Keratinocyte (primary cell): ENCODE results near the gene NDRG4.

Source experiments
- EZH2 ChIP-seq: IDR thresholded peaks from one replicate; pipeline ENCODE4 v1.6.1; 2012; ENCODE audit warnings: inconsistent platforms, mild to moderate bottlenecking, low read length, moderate library complexity
- TF ChIP-seq, protein P1 (sequence below), 3 experiments: IDR thresholded peaks in 1 of 3; conservative IDR thresholded peaks in 1 of 3; optimal IDR thresholded peaks in 1 of 3; 2 replicates in 2 of 3; 3 replicates in 1 of 3; pipeline versions ENCODE3 to v1.5.1; 2011; ENCODE audit warnings: low read length in 3 of 3, mild to moderate bottlenecking in 3 of 3, moderate library complexity in 2 of 3, control low read depth in 1 of 3, inconsistent platforms in 1 of 3; ENCODE audit not compliant: insufficient read depth in 2 of 3; ENCODE audit errors: extremely low read depth in 1 of 3

DNA sequence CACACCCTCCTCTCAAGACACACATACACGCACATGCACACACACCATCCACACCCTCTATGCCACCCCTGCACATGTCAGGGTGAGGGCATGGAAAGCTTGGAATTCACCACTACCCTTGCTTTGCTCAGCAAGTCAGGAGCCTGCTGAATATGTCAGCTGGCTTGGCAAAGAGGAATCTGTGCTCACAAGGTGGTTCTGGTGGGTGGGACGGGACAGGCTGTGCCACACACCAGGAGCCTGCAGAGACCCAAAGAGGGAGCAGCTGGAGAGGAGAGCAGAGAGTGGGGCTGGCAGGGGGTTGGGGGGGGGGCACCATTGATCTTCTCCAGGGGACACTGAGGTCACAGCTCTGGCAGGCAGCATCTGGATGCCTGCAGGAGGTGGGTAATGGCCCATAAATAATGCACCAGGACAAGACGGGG, 48.7 kb upstream of the NDRG4 start:
- TF ChIP-seq, protein P1, sequence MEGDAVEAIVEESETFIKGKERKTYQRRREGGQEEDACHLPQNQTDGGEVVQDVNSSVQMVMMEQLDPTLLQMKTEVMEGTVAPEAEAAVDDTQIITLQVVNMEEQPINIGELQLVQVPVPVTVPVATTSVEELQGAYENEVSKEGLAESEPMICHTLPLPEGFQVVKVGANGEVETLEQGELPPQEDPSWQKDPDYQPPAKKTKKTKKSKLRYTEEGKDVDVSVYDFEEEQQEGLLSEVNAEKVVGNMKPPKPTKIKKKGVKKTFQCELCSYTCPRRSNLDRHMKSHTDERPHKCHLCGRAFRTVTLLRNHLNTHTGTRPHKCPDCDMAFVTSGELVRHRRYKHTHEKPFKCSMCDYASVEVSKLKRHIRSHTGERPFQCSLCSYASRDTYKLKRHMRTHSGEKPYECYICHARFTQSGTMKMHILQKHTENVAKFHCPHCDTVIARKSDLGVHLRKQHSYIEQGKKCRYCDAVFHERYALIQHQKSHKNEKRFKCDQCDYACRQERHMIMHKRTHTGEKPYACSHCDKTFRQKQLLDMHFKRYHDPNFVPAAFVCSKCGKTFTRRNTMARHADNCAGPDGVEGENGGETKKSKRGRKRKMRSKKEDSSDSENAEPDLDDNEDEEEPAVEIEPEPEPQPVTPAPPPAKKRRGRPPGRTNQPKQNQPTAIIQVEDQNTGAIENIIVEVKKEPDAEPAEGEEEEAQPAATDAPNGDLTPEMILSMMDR (optimal IDR thresholded peaks at IDR 0.05 in 1 of 3, IDR thresholded peaks at IDR 0.05 in 1 of 3, conservative IDR thresholded peaks at IDR 0.05 in 1 of 3; ENCODE audit: extremely low read depth in 1 of 3, insufficient read depth in 2 of 3, low read length in 3 of 3), result no peak
- no peak for TF ChIP-seq EZH2
